Trophoblast cell (in vitro differentiated cells and primary cell): ENCODE results near the gene CCDC106. TPM values are rescaled to one million over a fixed set of nuclear protein-coding genes. Genes with fewer than 3 reads are reported as not detected.

Experiments used
- DNase-seq, 2 donors: peaks; one replicate each; pipeline ENCODE4 v3.0.0-alpha.2; 2016
- H2AFZ ChIP-seq: 2 replicates; pipeline ENCODE4 v1.6.1; 2013; ENCODE audit warnings: low read length, moderate library complexity, mild to moderate bottlenecking; ENCODE audit not compliant: insufficient read depth, poor library complexity
- H2AK5ac ChIP-seq: 2 replicates; pipeline ENCODE4 v1.6.1; 2013; ENCODE audit warnings: mild to moderate bottlenecking, low read length
- H2BK120ac ChIP-seq: 2 replicates; pipeline ENCODE4 v1.6.1; 2013; ENCODE audit warnings: low read length, mild to moderate bottlenecking, moderate library complexity; ENCODE audit not compliant: insufficient read depth, poor library complexity
- H2BK12ac ChIP-seq: 2 replicates; pipeline ENCODE4 v1.6.1; 2013; ENCODE audit warnings: mild to moderate bottlenecking, low read length, moderate library complexity
- H2BK5ac ChIP-seq: 2 replicates; pipeline ENCODE4 v1.6.1; 2013; ENCODE audit warnings: low read length, low read depth, moderate library complexity, mild to moderate bottlenecking; ENCODE audit not compliant: poor library complexity
- H3K14ac ChIP-seq: 2 replicates; pipeline ENCODE4 v1.6.1; 2013; ENCODE audit warnings: mild to moderate bottlenecking, low read length
- H3K18ac ChIP-seq: 2 replicates; pipeline ENCODE4 v1.6.1; 2013; ENCODE audit warnings: mild to moderate bottlenecking, low read length
- H3K23ac ChIP-seq: 2 replicates; pipeline ENCODE4 v1.6.1; 2013; ENCODE audit warnings: low read length
- H3K27ac ChIP-seq: 2 replicates; pipeline ENCODE4 v1.5.1; 2013; ENCODE audit warnings: low read depth, mild to moderate bottlenecking, inconsistent platforms, low read length, moderate library complexity
- H3K27me3 ChIP-seq: 2 replicates; pipeline ENCODE4 v1.6.1; 2013; ENCODE audit warnings: inconsistent platforms, mild to moderate bottlenecking, low read length, moderate library complexity; ENCODE audit not compliant: insufficient read depth
- H3K36me3 ChIP-seq, 2 experiments: 1 replicate in 1 of 2; 2 replicates in 1 of 2; pipeline ENCODE4 v1.6.1; 2013; ENCODE audit warnings: low read length in 2 of 2, mild to moderate bottlenecking in 2 of 2, moderate library complexity in 1 of 2; ENCODE audit not compliant: insufficient read depth in 2 of 2, control insufficient read depth in 1 of 2
- H3K4ac ChIP-seq: 2 replicates; pipeline ENCODE4 v1.6.1; 2013; ENCODE audit warnings: low read depth, mild to moderate bottlenecking, low read length, moderate library complexity
- H3K4me1 ChIP-seq, 2 experiments: 1 replicate in 1 of 2; 2 replicates in 1 of 2; pipeline ENCODE4 v1.6.1; 2013; ENCODE audit warnings: low read length in 2 of 2, mild to moderate bottlenecking in 2 of 2, moderate library complexity in 1 of 2; ENCODE audit not compliant: insufficient read depth in 2 of 2, control insufficient read depth in 1 of 2
- H3K4me2 ChIP-seq: 2 replicates; pipeline ENCODE4 v1.6.1; 2013; ENCODE audit warnings: inconsistent platforms, mild to moderate bottlenecking, low read length, moderate library complexity
- H3K4me3 ChIP-seq: 2 replicates; pipeline ENCODE4 v1.5.1; 2013; ENCODE audit warnings: mild to moderate bottlenecking, low read depth, low read length, inconsistent platforms
- H3K79me1 ChIP-seq: one replicate; pipeline ENCODE4 v1.6.1; 2013; ENCODE audit warnings: low read length
- H3K79me2 ChIP-seq: 2 replicates; pipeline ENCODE4 v1.6.1; 2013; ENCODE audit warnings: low read length, mild to moderate bottlenecking; ENCODE audit not compliant: control insufficient read depth, insufficient read depth, poor library complexity
- H3K9ac ChIP-seq: 2 replicates; pipeline ENCODE4 v1.6.1; 2013; ENCODE audit warnings: mild to moderate bottlenecking, low read length
- H3K9me3 ChIP-seq: 2 replicates; pipeline ENCODE4 v1.6.1; 2013; ENCODE audit warnings: low read depth, mild to moderate bottlenecking, control low read depth, inconsistent platforms, low read length; ENCODE audit not compliant: insufficient read depth
- H4K12ac ChIP-seq: 2 replicates; pipeline ENCODE4 v1.6.1; 2013; ENCODE audit warnings: low read depth, mild to moderate bottlenecking, low read length, moderate library complexity
- H4K8ac ChIP-seq: 2 replicates; pipeline ENCODE4 v1.6.1; 2013; ENCODE audit warnings: low read depth, mild to moderate bottlenecking, low read length, moderate library complexity
- H4K91ac ChIP-seq: one replicate; pipeline ENCODE4 v1.6.1; 2013; ENCODE audit warnings: low read depth, mild to moderate bottlenecking, low read length, moderate library complexity
- WGBS: extraction: QIAGEN DNeasy Blood & Tissue Kit; methylation state at CpG from one replicate; pipeline ENCODE4 v1.1.7; 2013; ENCODE audit warnings: missing lambda C conversion rate; ENCODE audit not compliant: insufficient read length, insufficient coverage; ENCODE audit errors: extremely low coverage; 5-methylcytosine and 5-hydroxymethylcytosine counted together
- polyA plus RNA-seq: library from polyadenylated mRNA; stranded (reverse); fragments of 200-250 nt; gene quantifications from 2 replicates; pipeline ENCODE4 v1.2.3, GENCODE V29; 2013

CCDC106 gene
- 14.4 and 14.6 TPM in 2 replicates for polyA plus RNA-seq

DNA sequence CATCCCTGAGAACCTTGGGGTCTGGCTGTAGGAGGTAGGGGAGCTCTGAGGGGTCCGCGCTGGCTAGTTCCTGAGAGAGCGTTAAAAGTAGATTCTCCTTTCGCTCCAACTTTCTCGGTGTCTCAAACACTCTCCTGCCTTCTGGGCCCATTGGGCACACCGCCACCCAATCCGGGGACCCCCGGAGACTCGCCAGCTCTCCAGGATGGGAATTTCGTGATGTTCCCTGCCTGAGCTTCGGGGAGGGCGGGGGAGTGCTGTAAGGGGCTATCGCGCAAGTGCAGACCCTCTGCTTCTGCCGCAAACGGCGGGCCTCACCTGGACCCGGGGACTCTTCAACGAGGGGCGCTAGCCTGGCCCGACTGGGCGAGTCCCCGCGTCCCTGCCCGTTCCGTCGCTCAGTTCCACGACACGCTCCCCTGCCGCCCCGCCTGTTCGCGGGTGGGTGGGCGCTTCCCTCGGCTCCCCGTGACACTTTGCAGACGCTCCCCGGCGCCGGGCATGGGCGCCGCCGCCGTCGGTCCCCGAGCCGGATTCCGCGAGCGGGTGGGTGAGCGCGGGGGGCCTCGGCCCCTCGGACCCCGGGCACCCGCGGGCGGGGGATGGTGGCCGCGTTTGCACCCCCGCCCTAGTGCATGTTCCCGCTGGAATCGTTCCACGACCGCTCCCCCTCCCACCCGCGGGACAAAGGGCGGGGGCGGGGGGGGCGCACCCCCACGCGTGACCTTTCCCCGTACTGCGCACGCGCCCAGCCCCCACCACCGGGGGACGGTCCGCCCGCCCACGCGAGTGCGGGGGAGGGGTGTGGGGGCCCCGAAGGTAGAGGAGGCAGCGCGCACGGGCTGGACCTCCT, at the start of gene CCDC106:
Gene CCDC106 (plus strand): TSS at position 481 of the 853 bp plus-strand sequence. CDS start 835 bp downstream, outside the sequence.
- H2BK120ac ChIP-seq, result peak within 1 kb of the TSS; percentile 89

DNA sequence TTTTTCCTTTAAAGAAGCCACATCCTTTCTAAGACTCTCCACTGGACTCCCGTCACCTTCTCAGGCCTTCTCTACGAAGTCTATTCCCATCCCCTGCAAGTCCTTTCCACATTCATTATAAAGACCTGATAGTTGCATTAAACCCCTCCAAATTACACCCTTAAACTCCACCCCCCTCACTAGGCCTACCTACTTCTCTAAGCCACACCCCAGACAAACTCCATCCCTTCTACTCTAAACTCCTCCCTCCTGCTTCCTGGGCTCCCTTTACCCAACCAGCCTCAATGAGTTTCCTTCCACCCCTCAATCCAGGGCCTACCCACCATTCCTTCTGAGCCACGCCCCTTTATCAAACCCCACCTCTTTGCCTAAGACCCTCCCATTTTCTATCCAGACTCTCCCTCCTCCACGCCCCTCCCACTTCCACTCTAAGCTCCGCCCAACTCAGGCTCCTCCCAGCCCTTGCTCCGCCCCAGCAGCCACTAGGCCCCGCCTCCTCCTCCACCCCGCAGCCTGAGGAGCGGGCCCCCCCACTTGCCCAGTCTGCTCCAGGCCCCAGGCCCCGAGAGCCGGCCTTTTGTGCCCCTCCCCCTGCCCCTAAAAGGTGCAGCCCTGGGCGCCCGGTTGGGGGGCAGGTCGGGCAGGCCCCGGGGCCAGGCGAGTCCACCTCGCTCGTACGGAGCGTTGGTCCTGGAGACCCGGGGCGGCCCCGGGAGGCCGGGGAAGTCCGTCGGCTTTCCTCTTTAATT, 49.1 kb upstream of the CCDC106 start:
- peaks cover 18 to 27% of the 10 kb centered on the region in 2 experiments for H3K36me3 ChIP-seq
- peaks cover 6% of the 10 kb centered on the region for H3K79me2 ChIP-seq
- H4K12ac ChIP-seq, result peak overlapping the region; percentile 88
- no peaks in the 10 kb centered on the region for H3K27me3 ChIP-seq
- H3K9ac ChIP-seq, result peak overlapping the region; percentile 85
- H3K27ac ChIP-seq, result peak overlapping the region; percentile 95
- H3K18ac ChIP-seq, result peak overlapping the region; percentile 61
- peak overlapping the region; percentile 52 for H2AFZ ChIP-seq
- H3K4me3 ChIP-seq, result peak overlapping the region; percentile 74
- H3K23ac ChIP-seq, result no peak overlapping the region
- H3K9me3 ChIP-seq, result peaks cover 3% of the 10 kb centered on the region
- no peak overlapping the region for H2BK12ac ChIP-seq
- H2BK5ac ChIP-seq, result peak overlapping the region; percentile 95
- H4K91ac ChIP-seq, result peak overlapping the region; percentile 98
- peak overlapping the region; percentile 97 for H4K8ac ChIP-seq
- WGBS, result no CpG with 5 or more reads among the region's 26 CpGs
- peak overlapping the region; percentile 32 for H2AK5ac ChIP-seq
- peaks cover 17% of the 10 kb centered on the region for H3K79me1 ChIP-seq
- peak overlapping the region; percentile 77 for H3K4ac ChIP-seq
- H3K4me1 ChIP-seq, result peaks cover 7 to 9% of the 10 kb centered on the region in 2 experiments
- peak overlapping the region; percentile 63 for H3K4me2 ChIP-seq
- H3K14ac ChIP-seq, result peak overlapping the region; percentile 71
- peak; percentile 89 to 93 for DNase-seq
- H2BK120ac ChIP-seq, result peak overlapping the region; percentile 77

More for the DNA sequence above, at the start of gene CCDC106:
- Histone ChIP-seq H3K27me3 (no peaks in the 10 kb centered on the region), H2AFZ (peak within 1 kb of the TSS; percentile 94), H3K79me2 (peaks cover 19% of the 10 kb centered on the region), H4K8ac (peak within 1 kb of the TSS; percentile 85), H3K27ac (peak within 1 kb of the TSS; percentile 63), H3K4ac (peak within 1 kb of the TSS; percentile 67), H3K79me1 (peaks cover 15% of the 10 kb centered on the region), H3K4me1 (peaks cover 6 to 17% of the 10 kb centered on the region in 2 experiments), H4K91ac (peak within 1 kb of the TSS; percentile 93), H3K14ac (peak within 1 kb of the TSS; percentile 90), H3K23ac (no peak within 1 kb of the TSS), H3K4me2 (peak within 1 kb of the TSS; percentile 92), H3K9ac (peak within 1 kb of the TSS; percentile 97), H3K36me3 (peaks cover 31 to 32% of the 10 kb centered on the region in 2 experiments), H4K12ac (peak within 1 kb of the TSS; percentile 79), H3K18ac (peak within 1 kb of the TSS; percentile 98), H3K4me3 (peak within 1 kb of the TSS; percentile 93), H2AK5ac (peak within 1 kb of the TSS; percentile 43), H3K9me3 (no peaks in the 10 kb centered on the region), H2BK12ac (peak within 1 kb of the TSS; percentile 75), H2BK5ac (peak within 1 kb of the TSS; percentile 95)
- no CpG with 5 or more reads among the region's 87 CpGs for WGBS
- peak in 1 of 2 donors; percentile 44 for DNase-seq

DNA sequence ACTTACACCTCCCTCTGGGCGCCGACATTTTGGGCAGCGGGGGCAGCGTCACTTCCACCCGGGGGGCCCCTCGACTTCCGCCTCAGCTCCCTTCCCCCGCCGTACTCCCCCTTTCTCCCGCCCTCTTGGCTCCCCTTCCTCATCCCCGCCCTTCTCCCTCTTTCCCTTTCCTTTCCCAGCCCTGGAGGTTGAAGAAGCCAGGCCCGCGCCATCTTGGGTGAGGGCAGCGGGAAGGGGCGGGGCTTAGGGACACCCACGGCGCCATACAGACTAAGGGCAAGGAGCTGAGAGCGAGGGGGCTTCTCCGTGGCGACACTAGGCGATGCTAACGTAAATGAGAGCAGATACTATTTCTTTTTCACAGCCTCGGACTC, 48.6 kb upstream of the CCDC106 start, which contains the start of gene FIZ1:
Gene FIZ1 (minus strand): TSS at position 50 of the 374 bp plus-strand sequence. CDS start 1,652 bp downstream, outside the sequence.
- peak within 1 kb of the TSS; percentile 4 for H2BK12ac ChIP-seq
- H4K12ac ChIP-seq, result peak within 1 kb of the TSS; percentile 88
- peak within 1 kb of the TSS; percentile 96 for H3K18ac ChIP-seq
- H2BK120ac ChIP-seq, result peak within 1 kb of the TSS; percentile 91
- H3K4me3 ChIP-seq, result peak within 1 kb of the TSS; percentile 84
- peaks cover 3% of the 10 kb centered on the region for H3K9me3 ChIP-seq
- peak; percentile 95 to 96 for DNase-seq
- H3K14ac ChIP-seq, result peak within 1 kb of the TSS; percentile 94
- H2AK5ac ChIP-seq, result peak within 1 kb of the TSS; percentile 70
- H3K79me1 ChIP-seq, result peaks cover 17% of the 10 kb centered on the region
- no peak within 1 kb of the TSS for H3K23ac ChIP-seq
- peak within 1 kb of the TSS; percentile 98 for H4K91ac ChIP-seq
- H3K27me3 ChIP-seq, result no peaks in the 10 kb centered on the region
- H3K27ac ChIP-seq, result peak within 1 kb of the TSS; percentile 95
- peak within 1 kb of the TSS; percentile 95 for H2BK5ac ChIP-seq
- peaks cover 9% of the 10 kb centered on the region in 2 experiments for H3K4me1 ChIP-seq
- peaks cover 18 to 26% of the 10 kb centered on the region in 2 experiments for H3K36me3 ChIP-seq
- WGBS, result no CpG with 5 or more reads among the region's 23 CpGs
- H2AFZ ChIP-seq, result peak within 1 kb of the TSS; percentile 82
- peak within 1 kb of the TSS; percentile 86 for H3K4me2 ChIP-seq
- peak within 1 kb of the TSS; percentile 93 for H3K9ac ChIP-seq
- peak within 1 kb of the TSS; percentile 97 for H4K8ac ChIP-seq
- H3K4ac ChIP-seq, result peak within 1 kb of the TSS; percentile 77
- H3K79me2 ChIP-seq, result peaks cover 6% of the 10 kb centered on the region
